Measurements from ENCODE around the gene ARHGAP26. TPM values are rescaled to one million over a fixed set of nuclear protein-coding genes. Genes with fewer than 3 reads are reported as not detected.

The ARHGAP26 gene
- total RNA-seq, 1 experiment from 2014 or later = 34.5 TPM

DNA sequence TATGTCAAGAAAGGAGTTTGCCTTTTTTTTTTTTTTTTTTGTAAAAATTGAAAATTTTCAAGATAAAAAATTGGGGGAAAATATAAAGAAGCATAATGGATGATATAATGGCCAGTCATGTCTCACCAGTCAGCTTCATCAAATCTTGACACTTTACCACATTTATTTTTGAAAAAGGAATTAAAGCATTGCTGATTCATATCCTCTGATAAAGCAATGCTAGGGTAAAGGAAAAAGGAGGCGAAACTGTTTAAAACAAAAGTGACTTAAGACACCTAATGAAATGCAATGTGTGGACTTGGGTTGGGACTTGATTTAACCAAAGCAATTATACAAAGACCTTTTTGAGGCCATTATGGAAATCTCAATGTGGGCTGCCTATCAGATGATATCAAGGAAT lies 208.5 kb downstream of the ARHGAP26 start:
- DNase-seq (ENCODE audit: low read depth, low spot score) = no peak
- Histone ChIP-seq H3K4me2 (ENCODE audit: low read length) (no peak overlapping the region), H3K9ac (ENCODE audit: low read length) (no peak overlapping the region), H3K27me3 (ENCODE audit: insufficient read depth, low read length) (no peaks in the 10 kb centered on the region), H4K20me1 (ENCODE audit: insufficient read depth) (no peaks in the 10 kb centered on the region), H3K4me1 (ENCODE audit: control insufficient read depth in 1 of 2, insufficient read depth in 2 of 2, low read length in 2 of 2) (peaks cover 58 to 64% of the 10 kb centered on the region in 2 experiments), H3K4me3 (replicated peaks in 1 of 2; ENCODE audit: low read depth in 1 of 2, low read length in 2 of 2) (no peak overlapping the region), H2AFZ (ENCODE audit: low read depth, low read length, poor library complexity, severe bottlenecking) (no peak overlapping the region), H3K9me3 (ENCODE audit: control insufficient read depth in 1 of 2, insufficient read depth in 1 of 2, low read depth in 1 of 2, low read length in 2 of 2) (no peaks in the 10 kb centered on the region), H3K79me2 (ENCODE audit: insufficient read depth, low read length) (no peaks in the 10 kb centered on the region), H3K27ac (ENCODE audit: low read depth, low read length) (no peak overlapping the region), H3K36me3 (ENCODE audit: control insufficient read depth in 1 of 2, insufficient read depth in 2 of 2, low read length in 2 of 2) (no peaks in the 10 kb centered on the region), H3K9me2 (ENCODE audit: insufficient read depth) (no peaks in the 10 kb centered on the region)
- ChIA-PET POLR2A (no interaction called here), RAD21 (ENCODE audit: low non-redundant PET in 1 of 2, low total read pairs in 2 of 2, uncharacterized antibody in 2 of 2, unreplicated experiment in 2 of 2) (no interaction called here), CTCF (no interaction called here)
- intact Hi-C loops (cut with micrococcal nuclease) = no loop called here
- no peak for ATAC-seq
- BruUV-seq (replicated peaks) = no TSS peak
- TF ChIP-seq FOSL1 (IDR thresholded peaks at IDR 0.05; ENCODE audit: low read depth) (no peak), ZBTB33 (IDR thresholded peaks at IDR 0.05; ENCODE audit: extremely low read depth, insufficient replicate concordance, low read length) (no peak), CTCF (IDR thresholded peaks at IDR 0.05 in 2 of 3, conservative IDR thresholded peaks at IDR 0.05 in 1 of 3; ENCODE audit: borderline replicate concordance in 1 of 3, insufficient read depth in 1 of 3, low read depth in 2 of 3, low read length in 2 of 3) (no peak), CBX3 (IDR thresholded peaks at IDR 0.05; ENCODE audit: low read depth) (no peak), POLR2AphosphoS5 (IDR thresholded peaks at IDR 0.05; ENCODE audit: low read depth, low read length) (no peak), ZFX (IDR thresholded peaks at IDR 0.05) (no peak), SIN3A (IDR thresholded peaks at IDR 0.05; ENCODE audit: low read depth) (no peak), JUND (IDR thresholded peaks at IDR 0.05) (no peak), EZH2 (IDR thresholded peaks at IDR 0.05) (no peak), ATF3 (IDR thresholded peaks at IDR 0.05) (no peak), TCF7L2 (IDR thresholded peaks at IDR 0.05; ENCODE audit: borderline replicate concordance, extremely low read depth, insufficient read depth, insufficient read length) (no peak), EGR1 (IDR thresholded peaks at IDR 0.05; ENCODE audit: low read depth) (no peak), EZH2phosphoT487 (IDR thresholded peaks at IDR 0.05; ENCODE audit: borderline replicate concordance) (no peak), CEBPB (IDR thresholded peaks at IDR 0.05; ENCODE audit: low read depth) (no peak), YY1 (IDR thresholded peaks at IDR 0.05; ENCODE audit: extremely low read depth, insufficient replicate concordance, low read depth, low read length) (no peak), ELF1 (IDR thresholded peaks at IDR 0.05; ENCODE audit: borderline replicate concordance, low read depth) (no peak), RAD21 (IDR thresholded peaks at IDR 0.05; ENCODE audit: low read depth) (no peak), POLR2A (IDR thresholded peaks at IDR 0.05; ENCODE audit: borderline replicate concordance, extremely low read depth, insufficient read depth, insufficient read length) (no peak)
- TF ChIP-seq, protein P1, sequence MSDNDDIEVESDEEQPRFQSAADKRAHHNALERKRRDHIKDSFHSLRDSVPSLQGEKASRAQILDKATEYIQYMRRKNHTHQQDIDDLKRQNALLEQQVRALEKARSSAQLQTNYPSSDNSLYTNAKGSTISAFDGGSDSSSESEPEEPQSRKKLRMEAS (IDR thresholded peaks at IDR 0.05) = no peak
